Activated CD8-positive, alpha-beta memory T cell treated with anti-CD3 and anti-CD28 coated beads for 36 hours (primary cell): ENCODE measurements around the gene KCNF1. TPM values are rescaled to one million over a fixed set of nuclear protein-coding genes. Genes with fewer than 3 reads are reported as not detected.

Experiments
- CTCF ChIA-PET: fragments of 350-600 bp; sonication (Branson Sonifier 250); formaldehyde crosslinking; loops from one replicate; lab custom pipeline; 2021; ENCODE audit warnings: antibody characterized with exemption; lab: Charles Lee
- POLR2A ChIA-PET: fragments of 350-600 bp; sonication (Branson Sonifier 250); formaldehyde crosslinking; loops from one replicate; lab custom pipeline; 2021; ENCODE audit warnings: antibody characterized with exemption; lab: Charles Lee
- total RNA-seq, 2 experiments: library from RNA; stranded (reverse); gene quantifications; one replicate each; pipeline ENCODE4 v1.2.3, GENCODE V29; 2021

Gene KCNF1
- total RNA-seq, 2 experiments from 2014 or later = not detected

DNA sequence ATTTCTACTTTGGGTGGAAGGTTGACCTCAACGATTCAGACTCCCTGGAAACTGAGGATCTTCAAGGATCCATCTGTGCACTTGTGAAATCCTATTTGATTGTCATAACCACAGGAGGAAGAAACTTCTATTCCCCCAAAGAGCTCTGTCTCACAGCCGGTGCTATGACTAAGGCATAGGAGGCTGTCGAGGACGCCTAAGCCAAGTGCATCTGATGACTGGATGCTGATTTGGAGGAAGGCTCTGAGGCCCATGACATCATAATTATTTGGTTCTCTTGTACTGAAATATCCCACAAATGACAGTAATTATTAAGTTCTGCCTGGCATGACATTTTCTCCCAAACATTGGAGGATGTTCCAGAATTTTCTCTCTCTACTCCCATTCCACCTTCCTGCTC, 13.8 kb upstream of the KCNF1 start:
- POLR2A ChIA-PET = no interaction called here
- CTCF ChIA-PET = interaction anchor here (0.7 kb wide), 1 partner anchor 36 kb away, joined by 3 read pairs; no protein-coding TSS in a partner anchor

DNA sequence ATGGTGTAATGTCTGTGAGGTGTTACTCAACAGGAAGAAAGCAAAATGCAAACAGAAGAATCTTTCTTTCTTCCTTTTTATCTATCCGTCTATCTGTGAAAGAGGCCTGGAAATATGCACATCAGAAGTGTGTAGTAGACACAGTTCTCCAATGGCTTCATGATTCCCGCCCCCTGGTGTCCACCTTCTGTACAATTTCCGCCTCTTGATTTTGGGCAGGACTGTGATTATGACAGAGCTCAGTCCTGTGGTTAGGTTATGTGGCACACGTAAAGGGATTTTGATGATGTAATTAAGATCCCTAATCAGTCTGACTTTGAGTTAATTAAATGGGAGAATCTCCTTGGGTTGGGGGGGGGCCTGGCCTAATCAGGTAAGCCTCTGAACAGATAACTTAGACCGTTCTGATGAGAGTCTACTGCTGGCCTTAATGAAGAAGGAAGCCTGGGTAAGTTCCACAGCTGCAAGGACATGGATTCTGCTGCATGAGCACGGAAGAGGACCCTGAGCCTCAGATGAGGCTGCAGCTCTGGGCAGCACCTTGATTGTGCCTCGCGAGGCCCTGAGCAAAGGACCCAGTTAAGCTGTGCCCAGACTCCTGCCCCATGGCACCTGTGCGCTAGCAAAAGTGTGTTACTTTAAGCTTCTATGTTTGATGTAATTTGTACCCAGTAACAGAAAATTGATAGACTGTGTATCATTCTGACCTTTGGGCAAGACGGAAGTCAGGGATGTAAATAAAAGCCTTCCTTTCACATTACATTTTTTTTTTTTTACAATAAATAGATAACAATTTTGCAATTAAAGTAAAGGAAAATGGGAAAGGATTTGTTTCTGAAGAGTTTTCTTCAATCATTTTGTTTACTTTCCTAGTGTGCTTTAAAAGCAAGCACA, 11.3 kb upstream of the KCNF1 start:
- POLR2A ChIA-PET = interaction anchor here (0.7 kb wide), 1 partner anchor 108 kb away, joined by 4 read pairs; no protein-coding TSS in a partner anchor

DNA sequence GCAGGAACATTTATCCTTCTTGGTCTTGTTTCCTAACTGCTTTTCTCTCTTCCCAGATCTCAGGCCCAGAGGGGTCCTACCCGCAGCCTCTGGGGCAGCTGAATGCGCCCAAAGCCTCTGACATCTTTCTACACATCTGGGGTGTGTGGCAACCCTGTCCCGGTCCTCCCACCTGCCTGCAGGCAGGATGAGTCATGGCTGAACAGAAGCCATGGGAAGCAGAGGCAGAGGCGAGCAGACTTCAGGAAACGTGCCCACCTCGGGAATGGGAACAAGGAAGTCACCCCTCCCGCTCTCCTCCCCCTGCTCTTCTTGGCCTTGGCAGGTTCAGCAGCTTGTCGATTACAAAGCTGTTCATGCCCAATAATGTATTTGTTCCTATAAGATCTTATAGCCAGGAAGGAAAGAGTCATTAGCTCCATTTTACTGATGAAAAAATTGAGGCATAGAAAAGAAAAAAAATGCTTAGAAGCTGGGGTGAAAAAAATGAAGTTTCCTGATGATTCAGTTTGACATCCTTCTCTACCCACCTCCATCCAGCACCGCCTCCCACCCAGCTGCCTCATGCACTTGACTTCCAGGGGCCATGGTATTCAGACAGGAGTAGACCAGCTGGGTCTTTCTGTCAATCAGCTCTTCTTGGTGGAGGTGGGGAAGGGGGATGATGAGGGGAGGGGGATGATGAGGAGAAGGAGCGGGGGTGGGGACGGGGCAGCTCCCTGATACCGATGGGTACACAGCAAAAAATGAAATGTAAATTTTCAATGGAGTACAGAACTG, 10.4 kb upstream of the KCNF1 start:
- ChIA-PET CTCF (interaction anchor here (1.7 kb wide), 1 partner anchor 48 kb away, joined by 4 read pairs; no protein-coding TSS in a partner anchor), POLR2A (no interaction called here)

More for the DNA sequence above, 11.3 kb upstream of the KCNF1 start:
- CTCF ChIA-PET = interaction anchor here (0.7 to 1.7 kb wide), 2 partner anchors 47 to 154 kb away, joined by 3 to 4 read pairs; no protein-coding TSS in a partner anchor

DNA sequence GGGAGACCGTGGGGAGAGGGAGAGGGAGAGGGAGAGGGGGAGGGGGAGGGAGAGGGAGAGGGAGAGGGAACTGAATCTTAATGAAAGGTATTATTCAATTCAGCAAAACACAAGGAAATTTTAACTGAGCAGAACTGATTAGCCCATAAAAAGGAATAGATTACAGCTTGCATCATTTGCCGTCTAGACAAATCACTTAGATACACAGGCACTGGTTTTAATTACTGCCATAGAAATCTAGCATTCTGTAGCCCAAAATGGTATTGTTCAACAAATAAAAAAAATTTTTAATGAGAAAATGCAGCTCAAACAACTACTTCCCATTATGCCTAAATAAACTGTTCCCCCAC, 7.9 kb upstream of the KCNF1 start:
- ChIA-PET CTCF (no interaction called here), POLR2A (no interaction called here)

DNA sequence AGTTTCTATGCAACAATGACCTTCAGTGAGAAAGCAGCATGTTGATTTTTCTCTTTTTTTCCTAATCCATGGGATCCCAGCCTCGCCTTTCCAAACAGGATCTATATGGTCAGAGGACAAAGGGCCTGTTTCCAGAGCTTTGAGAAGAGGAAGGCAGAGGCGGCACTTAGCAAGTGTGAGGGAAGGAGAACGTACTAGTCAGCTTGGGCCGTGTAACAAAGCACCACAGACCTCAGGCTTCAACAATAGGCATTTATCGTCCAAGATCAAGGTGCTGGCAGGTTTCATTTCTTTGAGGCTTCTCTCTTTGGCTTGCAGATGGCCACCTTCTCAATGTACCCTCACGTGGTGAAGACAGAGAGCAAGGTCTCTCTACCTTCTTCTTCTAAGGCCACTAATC, 7.3 kb upstream of the KCNF1 start:
- ChIA-PET CTCF (no interaction called here), POLR2A (no interaction called here)

DNA sequence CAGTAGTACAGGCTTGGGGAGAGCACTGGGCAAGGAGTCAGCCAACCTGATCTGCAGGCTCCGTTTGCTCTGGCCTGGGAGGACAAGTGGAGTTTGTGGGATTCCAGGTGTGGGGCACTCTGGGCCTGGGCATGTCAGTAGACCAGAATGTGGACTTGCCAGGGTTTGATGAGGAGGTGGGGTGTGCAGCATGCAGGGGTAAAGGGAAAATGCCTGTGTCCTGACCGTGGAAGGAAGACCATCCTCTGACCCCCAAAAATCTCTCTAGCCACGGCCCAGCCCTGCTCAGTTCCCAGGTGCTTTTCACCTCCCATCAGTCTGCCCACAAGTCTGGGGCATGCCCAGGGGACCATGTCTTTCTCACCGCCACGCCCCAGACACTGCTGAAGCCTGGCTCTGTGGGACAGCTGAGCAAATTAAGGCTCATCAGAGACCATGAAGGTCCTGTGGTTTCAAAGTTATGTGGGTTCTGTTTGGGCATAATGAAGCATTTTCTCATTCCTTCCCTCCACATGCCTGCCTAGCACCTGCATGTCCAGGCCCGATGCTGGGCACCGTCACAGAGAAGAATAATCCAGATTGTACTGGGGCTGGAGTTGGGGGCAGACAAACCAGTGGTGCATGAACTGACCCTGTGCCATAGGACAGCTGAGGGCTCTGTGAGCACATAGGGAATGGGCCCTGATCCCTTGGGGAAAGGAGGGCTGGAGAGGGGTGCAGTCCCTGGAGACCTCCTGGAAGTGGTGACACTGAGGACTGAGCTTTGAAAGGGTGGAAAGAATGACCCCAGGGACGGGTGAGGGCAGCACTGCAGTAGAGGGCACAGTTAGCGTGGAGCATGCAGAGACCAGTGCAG, 6.5 kb upstream of the KCNF1 start:
- POLR2A ChIA-PET = no interaction called here
- CTCF ChIA-PET = interaction anchor here (1.4 kb wide), 1 partner anchor 73 kb away, joined by 3 read pairs; no protein-coding TSS in a partner anchor

DNA sequence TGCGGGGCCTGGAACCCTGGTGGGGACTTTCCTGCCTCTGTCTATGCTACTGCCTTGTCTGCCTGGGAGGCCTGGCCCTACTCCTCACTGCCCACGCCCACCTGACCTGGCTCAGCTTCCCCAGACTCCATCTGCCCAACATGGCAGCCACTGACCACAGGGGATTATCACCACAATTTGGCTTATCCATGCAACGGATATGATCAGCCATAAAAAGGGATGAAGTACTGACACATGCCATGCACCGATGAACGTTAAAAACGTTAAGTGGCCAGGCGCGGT, 5.9 kb upstream of the KCNF1 start:
- CTCF ChIA-PET = interaction anchor here (1.4 kb wide), 1 partner anchor 74 kb away, joined by 3 read pairs; no protein-coding TSS in a partner anchor

DNA sequence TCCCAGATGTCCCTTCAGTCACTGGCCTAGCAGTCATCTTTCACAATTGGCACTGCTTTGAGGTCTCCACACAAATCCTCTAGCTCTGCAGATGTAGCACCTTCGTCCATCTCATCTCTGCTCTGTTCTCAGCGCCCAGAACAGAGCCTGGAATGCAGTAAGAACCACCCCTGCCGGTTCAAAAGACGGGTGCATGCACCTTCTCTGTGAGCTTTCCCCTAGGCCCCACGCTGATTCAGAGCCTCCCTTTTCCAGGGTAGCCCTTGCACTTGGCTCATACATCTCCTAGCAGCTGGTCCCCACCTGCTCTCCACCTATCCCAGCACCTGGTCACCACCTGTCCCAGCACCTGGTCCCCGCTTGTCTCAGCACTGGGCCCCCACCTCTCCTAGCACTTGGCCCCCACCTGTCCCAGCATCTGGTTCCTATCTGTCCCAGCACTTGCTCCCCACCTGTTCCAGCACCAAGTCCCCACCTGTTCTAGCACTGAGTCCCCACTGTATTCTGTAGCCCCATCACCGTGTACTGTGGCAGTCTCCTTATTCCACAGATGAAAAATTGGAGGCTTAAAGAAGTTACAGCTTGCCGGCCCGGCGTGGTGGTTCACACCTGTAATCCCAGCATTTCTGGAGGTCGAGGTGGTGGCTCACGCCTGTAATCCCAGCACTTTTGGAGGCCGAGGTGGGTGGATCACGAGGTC, 4.7 kb upstream of the KCNF1 start:
- ChIA-PET CTCF (interaction anchor here (1.4 kb wide), 1 partner anchor 75 kb away, joined by 3 read pairs; no protein-coding TSS in a partner anchor), POLR2A (no interaction called here)

More for the DNA sequence above, 5.9 kb upstream of the KCNF1 start:
- POLR2A ChIA-PET = no interaction called here

DNA sequence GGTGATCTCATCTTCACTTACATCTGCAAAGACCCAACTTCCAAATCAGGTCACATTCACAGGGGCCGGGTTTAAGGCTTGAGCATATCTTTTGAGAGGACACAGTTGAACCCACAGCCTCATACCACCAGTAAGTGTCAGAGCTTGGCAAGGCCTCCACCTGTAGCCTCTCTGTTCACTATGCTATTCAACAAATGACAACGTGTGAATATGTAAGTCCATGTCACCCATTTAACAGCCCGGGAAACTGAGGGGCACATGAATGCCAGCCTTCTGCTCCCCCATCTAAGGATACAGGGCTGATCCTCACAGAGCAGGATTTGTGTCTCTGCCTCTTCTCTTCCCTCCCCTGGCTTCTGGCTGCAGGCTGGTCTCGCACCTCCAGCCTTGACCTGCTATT, 3.5 kb upstream of the KCNF1 start:
- ChIA-PET POLR2A (no interaction called here), CTCF (no interaction called here)

DNA sequence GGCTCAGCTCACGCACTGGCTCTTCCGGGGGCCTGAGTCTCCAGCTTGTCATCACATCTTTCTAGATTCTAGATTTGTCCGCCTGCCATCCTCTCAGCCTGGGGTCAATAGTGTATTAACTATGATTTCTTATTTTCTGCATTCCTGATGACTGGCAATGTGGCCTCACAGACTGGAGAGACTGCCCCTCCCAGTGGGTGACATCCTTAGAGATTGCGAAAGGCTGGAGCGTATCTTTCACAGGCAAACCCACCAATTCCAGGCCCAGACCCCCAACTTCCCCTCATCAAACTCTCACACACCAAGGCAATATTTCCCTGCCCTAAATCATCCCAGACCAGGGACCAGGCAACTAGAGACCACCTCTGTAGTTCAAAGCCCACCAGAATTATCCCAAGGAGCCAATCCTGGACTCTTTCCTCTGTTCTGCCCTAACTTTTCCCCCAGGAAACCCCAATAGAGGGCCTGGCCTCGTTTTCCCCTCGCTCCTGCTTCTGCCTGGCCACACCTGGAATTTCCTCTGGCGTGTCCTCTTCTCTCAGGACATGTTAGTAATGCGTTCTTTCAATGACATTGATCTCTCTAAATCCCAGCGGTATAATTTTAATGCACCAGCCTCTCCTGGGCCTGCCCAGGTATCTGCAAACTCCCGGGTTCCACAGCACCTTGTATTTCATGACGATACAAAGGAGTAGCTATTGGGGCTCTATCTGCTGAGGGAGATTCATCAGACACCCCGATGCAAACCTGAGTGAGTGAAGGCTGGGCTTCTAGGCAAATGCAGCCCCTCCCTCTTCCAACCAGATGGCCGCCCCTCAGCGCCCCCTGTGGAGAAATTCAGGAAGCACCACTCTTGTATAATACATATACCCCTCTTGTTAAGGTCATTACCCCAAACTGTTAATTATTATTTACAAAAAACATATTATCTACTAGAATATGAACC, 2.4 kb upstream of the KCNF1 start:
- ChIA-PET CTCF (interaction anchor here (1.9 kb wide), 1 partner anchor 77 kb away, joined by 7 read pairs; no protein-coding TSS in a partner anchor), POLR2A (no interaction called here)

DNA sequence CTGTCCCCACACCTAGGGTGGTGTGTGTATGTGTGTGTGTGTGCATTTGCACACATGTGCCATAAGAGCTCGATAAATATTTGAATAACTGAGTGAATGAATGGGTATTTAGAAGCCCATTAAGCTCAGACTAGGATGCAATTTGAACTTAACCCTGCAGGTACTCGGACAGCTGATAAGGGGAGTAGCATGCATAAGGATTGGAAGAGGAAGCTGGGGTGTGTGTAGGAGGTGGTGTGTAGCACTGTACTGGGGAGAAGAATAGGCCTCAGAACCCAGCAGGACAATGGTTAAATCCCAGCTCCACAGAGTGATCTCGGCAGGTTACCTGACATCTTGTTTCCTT, 1.8 kb upstream of the KCNF1 start:
- CTCF ChIA-PET = interaction anchor here (1.9 kb wide), 1 partner anchor 77 kb away, joined by 7 read pairs; no protein-coding TSS in a partner anchor
- POLR2A ChIA-PET = no interaction called here

DNA sequence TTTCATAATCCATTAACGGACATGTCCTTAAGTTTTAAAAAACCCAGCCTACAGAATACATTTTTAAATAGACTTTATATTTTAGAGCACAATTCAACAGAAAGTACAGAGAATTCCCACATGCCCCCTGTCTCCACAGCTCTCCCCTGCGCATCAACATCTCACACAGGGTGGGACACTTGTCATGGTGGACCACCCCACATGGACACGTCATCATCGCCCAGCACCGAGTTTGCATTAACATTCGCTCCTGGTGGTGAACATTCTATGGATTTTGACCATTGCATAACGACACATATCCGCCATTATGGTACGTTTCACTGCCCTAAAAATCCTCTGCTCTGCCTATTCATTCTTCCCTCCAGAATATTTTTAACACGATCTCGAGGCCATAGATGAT, 1.1 kb upstream of the KCNF1 start:
- ChIA-PET POLR2A (no interaction called here), CTCF (interaction anchor here (1.9 kb wide), 1 partner anchor 78 kb away, joined by 7 read pairs; no protein-coding TSS in a partner anchor)

DNA sequence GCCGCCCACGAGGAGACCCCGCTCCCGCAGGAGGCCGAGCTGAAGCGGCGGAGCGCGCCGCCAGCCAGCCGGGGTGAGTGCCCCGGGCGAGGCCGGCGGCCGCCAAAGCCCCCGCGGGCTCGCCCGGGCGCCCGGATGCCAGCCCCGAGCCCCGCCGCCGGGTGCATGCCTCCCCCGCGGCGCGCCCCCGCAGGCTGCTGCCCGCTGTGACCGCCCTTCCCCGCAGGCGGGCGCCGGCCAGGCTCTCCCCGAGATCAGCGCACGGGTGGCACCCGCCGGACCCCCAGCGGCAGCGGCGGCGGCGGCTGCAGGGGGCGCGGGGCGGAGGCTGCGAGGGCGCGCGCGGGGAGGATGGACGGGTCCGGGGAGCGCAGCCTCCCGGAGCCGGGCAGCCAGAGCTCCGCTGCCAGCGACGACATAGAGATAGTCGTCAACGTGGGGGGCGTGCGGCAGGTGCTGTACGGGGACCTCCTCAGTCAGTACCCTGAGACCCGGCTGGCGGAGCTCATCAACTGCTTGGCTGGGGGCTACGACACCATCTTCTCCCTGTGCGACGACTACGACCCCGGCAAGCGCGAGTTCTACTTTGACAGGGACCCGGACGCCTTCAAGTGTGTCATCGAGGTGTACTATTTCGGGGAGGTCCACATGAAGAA, 470 bp downstream of the KCNF1 start:
- POLR2A ChIA-PET = no interaction called here
- CTCF ChIA-PET = no interaction called here

DNA sequence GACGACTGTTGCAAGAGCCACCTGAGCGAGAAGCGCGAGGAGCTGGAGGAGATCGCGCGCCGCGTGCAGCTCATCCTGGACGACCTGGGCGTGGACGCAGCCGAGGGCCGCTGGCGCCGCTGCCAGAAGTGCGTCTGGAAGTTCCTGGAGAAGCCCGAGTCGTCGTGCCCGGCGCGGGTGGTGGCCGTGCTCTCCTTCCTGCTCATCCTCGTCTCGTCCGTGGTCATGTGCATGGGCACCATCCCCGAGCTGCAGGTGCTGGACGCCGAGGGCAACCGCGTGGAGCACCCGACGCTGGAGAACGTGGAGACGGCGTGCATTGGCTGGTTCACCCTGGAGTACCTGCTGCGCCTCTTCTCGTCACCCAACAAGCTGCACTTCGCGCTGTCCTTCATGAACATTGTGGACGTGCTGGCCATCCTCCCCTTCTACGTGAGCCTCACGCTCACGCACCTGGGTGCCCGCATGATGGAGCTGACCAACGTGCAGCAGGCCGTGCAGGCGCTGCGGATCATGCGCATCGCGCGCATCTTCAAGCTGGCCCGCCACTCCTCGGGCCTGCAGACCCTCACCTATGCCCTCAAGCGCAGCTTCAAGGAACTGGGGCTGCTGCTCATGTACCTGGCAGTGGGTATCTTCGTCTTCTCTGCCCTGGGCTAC, 1.2 kb downstream of the KCNF1 start:
- ChIA-PET CTCF (interaction anchor here (1.4 kb wide), 1 partner anchor 80 kb away, joined by 3 read pairs; no protein-coding TSS in a partner anchor), POLR2A (no interaction called here)

DNA sequence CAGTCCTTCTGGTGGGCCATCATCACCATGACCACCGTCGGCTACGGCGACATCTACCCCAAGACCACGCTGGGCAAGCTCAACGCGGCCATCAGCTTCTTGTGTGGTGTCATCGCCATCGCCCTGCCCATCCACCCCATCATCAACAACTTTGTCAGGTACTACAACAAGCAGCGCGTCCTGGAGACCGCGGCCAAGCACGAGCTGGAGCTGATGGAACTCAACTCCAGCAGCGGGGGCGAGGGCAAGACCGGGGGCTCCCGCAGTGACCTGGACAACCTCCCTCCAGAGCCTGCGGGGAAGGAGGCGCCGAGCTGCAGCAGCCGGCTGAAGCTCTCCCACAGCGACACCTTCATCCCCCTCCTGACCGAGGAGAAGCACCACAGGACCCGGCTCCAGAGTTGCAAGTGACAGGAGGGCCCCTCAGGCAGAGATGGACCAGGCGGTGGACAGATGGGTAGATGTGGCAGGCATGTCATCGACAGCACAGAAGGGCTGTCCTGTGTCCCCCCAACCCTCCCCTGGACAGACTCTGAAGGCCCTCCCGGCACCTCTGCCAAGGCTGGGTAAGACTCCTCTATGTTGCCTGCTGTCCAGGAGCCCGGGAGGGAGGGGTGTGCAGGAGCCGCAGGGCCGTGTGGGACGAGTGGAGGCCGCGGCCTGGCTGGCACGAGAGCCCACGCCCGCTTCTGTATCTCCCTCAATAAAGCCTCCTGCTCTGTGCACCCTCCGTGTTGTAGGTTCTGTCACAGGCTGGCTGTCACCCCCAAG, 2.0 kb downstream of the KCNF1 start:
- CTCF ChIA-PET = interaction anchor here (1.4 kb wide), 1 partner anchor 81 kb away, joined by 3 read pairs; no protein-coding TSS in a partner anchor

DNA sequence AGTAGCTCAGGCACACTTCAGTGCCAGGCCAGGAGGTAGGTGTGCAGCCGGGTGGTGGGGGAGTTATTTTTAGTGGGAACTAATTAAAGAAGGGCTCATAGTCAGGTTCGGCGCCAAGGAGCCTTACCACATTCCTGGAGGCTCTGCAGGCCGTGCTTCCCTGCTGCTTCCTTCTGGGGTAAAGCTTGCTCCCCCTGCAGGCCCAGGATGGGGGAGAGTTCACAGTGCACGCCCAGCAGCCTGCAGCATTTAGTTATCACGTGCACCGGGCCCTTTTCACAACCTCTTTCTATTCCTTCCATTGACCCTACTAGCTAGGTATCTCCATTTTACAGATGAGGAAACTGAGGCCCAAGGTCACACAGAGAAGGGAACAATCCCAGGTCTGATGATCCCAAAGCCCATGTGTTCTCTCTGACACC, 2.5 kb downstream of the KCNF1 start:
- ChIA-PET CTCF (no interaction called here), POLR2A (no interaction called here)

More for the DNA sequence above, 2.0 kb downstream of the KCNF1 start:
- POLR2A ChIA-PET = no interaction called here
